Measurements from ENCODE around the gene CYB561D1. TPM values are rescaled to one million over a fixed set of nuclear protein-coding genes. Genes with fewer than 3 reads are reported as not detected.

Gene CYB561D1
- total RNA-seq, 2 donors from 2014 or later: 8.1 to 12.5 TPM

DNA sequence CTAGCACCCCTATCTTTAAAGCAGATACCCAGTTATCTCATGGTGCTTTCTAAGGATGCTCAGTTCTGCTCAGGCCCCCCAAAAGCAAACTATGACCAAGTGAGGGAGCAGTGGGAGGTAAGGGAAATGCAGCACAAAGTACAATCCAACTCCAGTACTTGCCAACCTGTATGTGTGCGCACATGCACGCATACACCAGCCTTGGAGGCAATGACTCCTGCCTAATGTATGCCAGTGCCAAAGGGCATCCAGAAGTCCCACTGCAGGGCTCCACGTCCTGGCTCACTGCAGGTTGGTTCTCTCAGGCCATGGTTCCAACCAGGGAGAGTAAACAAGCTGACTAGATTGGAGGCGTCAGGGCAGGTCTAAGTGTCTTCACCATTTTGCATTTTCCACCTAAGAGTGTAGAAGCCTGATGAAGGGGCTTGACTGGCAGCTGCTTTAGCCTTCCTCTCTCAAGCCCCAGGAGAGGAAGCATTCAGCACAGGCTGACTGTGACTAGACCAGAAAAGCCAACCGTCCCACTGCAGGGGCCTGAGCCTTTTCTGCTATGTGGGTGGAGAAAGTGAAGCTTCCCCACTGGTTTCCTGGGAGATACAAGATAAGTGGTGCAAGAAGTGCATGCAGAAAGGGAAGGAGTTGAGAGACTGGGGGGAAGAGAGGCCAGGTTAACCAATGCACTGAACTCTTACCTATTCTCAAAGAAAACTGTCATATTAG, 7.9 kb downstream of the CYB561D1 start:
- H3K27ac ChIP-seq: no peak overlapping the region
- H3K4me3 ChIP-seq: no peak overlapping the region
- H3K36me3 ChIP-seq: no peaks in the 10 kb centered on the region
- DNase-seq: no peak
- H3K9me3 ChIP-seq: no peaks in the 10 kb centered on the region
- H3K9ac ChIP-seq (ENCODE audit: low read depth in 2 of 2, low read length in 2 of 2): no peak overlapping the region
- no peaks in the 10 kb centered on the region for H3K27me3 ChIP-seq
- TF ChIP-seq, protein P1, sequence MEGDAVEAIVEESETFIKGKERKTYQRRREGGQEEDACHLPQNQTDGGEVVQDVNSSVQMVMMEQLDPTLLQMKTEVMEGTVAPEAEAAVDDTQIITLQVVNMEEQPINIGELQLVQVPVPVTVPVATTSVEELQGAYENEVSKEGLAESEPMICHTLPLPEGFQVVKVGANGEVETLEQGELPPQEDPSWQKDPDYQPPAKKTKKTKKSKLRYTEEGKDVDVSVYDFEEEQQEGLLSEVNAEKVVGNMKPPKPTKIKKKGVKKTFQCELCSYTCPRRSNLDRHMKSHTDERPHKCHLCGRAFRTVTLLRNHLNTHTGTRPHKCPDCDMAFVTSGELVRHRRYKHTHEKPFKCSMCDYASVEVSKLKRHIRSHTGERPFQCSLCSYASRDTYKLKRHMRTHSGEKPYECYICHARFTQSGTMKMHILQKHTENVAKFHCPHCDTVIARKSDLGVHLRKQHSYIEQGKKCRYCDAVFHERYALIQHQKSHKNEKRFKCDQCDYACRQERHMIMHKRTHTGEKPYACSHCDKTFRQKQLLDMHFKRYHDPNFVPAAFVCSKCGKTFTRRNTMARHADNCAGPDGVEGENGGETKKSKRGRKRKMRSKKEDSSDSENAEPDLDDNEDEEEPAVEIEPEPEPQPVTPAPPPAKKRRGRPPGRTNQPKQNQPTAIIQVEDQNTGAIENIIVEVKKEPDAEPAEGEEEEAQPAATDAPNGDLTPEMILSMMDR (IDR thresholded peaks at IDR 0.05): no peak
- intact Hi-C loops (cut with DNase I): no loop called here
- H3K4me1 ChIP-seq: peaks cover 16% of the 10 kb centered on the region

DNA sequence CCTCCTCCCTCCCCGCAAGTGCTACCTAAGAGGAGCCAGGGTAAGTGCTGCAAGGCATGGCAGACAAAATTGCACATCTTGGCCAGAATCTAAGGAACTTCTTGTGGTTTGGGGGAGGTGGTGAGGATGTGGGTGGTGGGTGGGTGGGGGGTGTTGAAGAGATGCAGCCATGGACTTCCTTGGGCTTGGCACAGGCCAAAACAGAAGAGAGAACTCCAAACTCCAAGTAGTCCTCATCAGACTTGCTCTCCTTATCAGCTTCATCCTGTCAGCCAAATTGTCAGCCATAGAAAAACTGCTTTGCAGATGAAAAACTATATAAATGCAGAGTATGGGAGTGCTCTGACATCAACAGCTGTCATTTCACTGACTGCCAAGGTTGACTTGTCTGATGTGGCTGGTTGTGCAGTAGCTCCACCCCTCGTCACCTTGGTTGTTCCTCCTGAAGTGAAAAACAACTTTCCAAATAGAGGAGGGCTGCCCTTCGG, 8.5 kb downstream of the CYB561D1 start:
- TF ChIP-seq, protein P1 (IDR thresholded peaks at IDR 0.05): no peak
- no peak for DNase-seq
- H3K27me3 ChIP-seq: no peaks in the 10 kb centered on the region
- H3K9me3 ChIP-seq: no peaks in the 10 kb centered on the region
- H3K4me3 ChIP-seq: no peak overlapping the region
- H3K4me1 ChIP-seq: peaks cover 16% of the 10 kb centered on the region
- no peak overlapping the region for H3K27ac ChIP-seq
- no peaks in the 10 kb centered on the region for H3K36me3 ChIP-seq
- no peak overlapping the region for H3K9ac ChIP-seq (ENCODE audit: low read depth in 2 of 2, low read length in 2 of 2)
- intact Hi-C loops (cut with DNase I): no loop called here

DNA sequence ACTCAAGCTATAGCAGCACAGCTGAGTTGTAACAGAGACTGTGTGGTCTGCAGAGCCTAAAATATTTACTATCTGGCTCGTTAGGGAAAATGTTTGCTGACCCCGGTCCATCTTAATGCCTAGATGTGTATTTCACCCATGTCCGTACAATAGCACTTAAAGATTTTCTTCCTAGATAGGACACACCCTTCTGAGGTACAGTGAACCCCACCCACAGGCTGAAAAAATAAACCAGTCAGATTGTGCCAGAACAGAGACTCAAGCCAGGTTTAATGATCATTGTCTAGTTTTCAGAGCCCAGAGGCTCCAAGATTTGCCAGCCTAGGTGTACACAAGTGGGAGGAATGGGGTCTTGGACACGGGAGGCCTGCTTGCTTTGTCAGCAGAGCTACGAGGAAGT, 10.0 kb downstream of the CYB561D1 start:
- TF ChIP-seq, protein P1 (IDR thresholded peaks at IDR 0.05): no peak
- Histone ChIP-seq H3K4me1 (peaks cover 13% of the 10 kb centered on the region), H3K4me3 (no peak overlapping the region), H3K27ac (no peak overlapping the region), H3K27me3 (no peaks in the 10 kb centered on the region), H3K9me3 (no peaks in the 10 kb centered on the region), H3K36me3 (no peaks in the 10 kb centered on the region), H3K9ac (ENCODE audit: low read depth in 2 of 2, low read length in 2 of 2) (no peak overlapping the region)
- intact Hi-C loops (cut with DNase I): no loop called here
- DNase-seq: peak; percentile 46

DNA sequence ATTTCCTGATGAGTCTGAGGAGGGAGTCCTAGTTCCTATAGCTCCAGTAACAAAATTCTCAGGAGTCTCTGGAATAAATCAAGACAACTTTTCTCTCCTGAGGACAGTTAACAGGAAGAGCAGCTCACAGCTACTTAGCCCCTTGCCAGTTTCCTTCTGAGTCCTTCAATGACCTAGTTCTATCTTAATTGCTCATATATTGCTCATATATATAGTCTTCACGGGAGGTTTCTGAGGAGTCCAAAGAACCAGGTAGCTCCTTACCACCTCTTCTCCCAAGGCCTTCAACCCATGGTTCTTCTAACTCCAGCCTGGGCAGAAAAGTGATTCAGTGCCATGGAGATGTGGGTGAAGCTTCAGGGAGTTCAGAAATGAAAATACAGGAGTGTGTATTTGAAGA, 11.1 kb downstream of the CYB561D1 start:
- Histone ChIP-seq H3K27ac (no peak overlapping the region), H3K4me1 (peaks cover 5% of the 10 kb centered on the region), H3K9ac (ENCODE audit: low read depth in 2 of 2, low read length in 2 of 2) (no peak overlapping the region), H3K9me3 (no peaks in the 10 kb centered on the region), H3K36me3 (no peaks in the 10 kb centered on the region), H3K4me3 (no peak overlapping the region), H3K27me3 (no peaks in the 10 kb centered on the region)
- intact Hi-C loops (cut with DNase I): no loop called here
- TF ChIP-seq, protein P1 (IDR thresholded peaks at IDR 0.05): no peak
- no peak for DNase-seq

DNA sequence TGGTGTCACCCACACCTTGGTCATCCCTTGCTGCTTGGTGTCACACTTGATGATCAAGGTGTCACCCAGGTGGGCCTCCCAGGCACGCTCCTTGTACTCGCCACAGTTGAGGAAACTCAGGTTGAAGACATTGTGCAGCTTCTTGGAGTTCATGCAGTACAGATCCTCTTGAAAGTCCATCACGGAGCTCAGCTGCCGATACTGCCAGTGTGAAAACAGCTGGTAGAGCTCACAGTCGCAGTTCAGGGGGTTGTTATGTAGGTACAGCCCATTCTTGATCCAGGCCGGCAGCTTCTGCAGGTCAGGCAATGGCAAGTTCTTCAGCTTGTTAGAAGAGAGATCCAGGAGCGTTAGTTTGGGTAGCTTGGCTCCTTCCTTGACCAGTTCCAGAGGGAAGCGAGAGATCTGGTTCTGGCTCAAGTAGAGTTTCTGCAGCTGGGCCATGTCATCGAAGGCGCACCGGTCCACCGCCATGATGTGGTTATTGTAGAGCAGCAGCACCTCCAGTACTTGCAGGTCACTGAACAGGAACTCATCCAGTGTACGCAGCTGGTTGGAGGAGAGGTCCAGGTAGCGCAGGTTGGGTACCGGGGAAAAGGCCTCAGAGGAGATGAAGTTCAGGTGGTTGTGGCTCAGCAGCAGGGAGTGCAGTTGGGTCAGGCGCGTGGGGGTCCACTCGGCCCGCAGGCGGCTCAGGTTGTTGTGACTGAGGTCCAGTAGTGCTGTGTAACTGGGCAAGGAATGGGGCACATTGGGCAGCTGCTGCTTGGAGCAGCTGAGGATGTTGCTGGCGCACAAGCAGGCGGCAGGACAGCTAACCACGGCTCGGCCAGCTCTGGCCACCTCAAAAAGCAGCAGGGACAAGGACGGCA, 14.3 kb downstream of the CYB561D1 start:
- no peaks in the 10 kb centered on the region for H3K4me1 ChIP-seq
- no peak overlapping the region for H3K4me3 ChIP-seq
- no peaks in the 10 kb centered on the region for H3K36me3 ChIP-seq
- TF ChIP-seq, protein P1 (IDR thresholded peaks at IDR 0.05): no peak
- DNase-seq: no peak
- H3K27me3 ChIP-seq: no peaks in the 10 kb centered on the region
- H3K9me3 ChIP-seq: no peaks in the 10 kb centered on the region
- intact Hi-C loops (cut with DNase I): no loop called here
- no peak overlapping the region for H3K9ac ChIP-seq (ENCODE audit: low read depth in 2 of 2, low read length in 2 of 2)
- no peak overlapping the region for H3K27ac ChIP-seq
